HFFc6 (cell line): ENCODE data around the gene TXNDC16. TPM values are rescaled to one million over a fixed set of nuclear protein-coding genes. Genes with fewer than 3 reads are reported as not detected.

Experiments
- DNase-seq: peaks from one replicate; pipeline ENCODE4 v3.0.0-alpha.2; 2018
- H3K27ac Mint-ChIP-seq: 2 replicates; pipeline ENCODE4 v1.8.0; 2020; ENCODE audit warnings: mild to moderate bottlenecking, mixed read lengths
- H3K27me3 Mint-ChIP-seq: 2 replicates; pipeline ENCODE4 v1.8.0; 2021; ENCODE audit warnings: mild to moderate bottlenecking, moderate library complexity, mixed read lengths; ENCODE audit not compliant: insufficient read depth
- H3K36me3 Mint-ChIP-seq: 2 replicates; pipeline ENCODE4 v1.8.0; 2021; ENCODE audit warnings: low read depth, mixed read lengths
- H3K4me1 Mint-ChIP-seq: 2 replicates; pipeline ENCODE4 v1.8.0; 2020; ENCODE audit warnings: low read depth, mixed read lengths
- H3K4me3 Mint-ChIP-seq: 2 replicates; pipeline ENCODE4 v1.8.0; 2020; ENCODE audit warnings: mild to moderate bottlenecking, moderate library complexity, mixed read lengths
- H3K9me3 Mint-ChIP-seq: 2 replicates; pipeline ENCODE4 v1.8.0; 2020; ENCODE audit warnings: mild to moderate bottlenecking, mixed read lengths
- total RNA-seq, 6 experiments: library from RNA; stranded (reverse); fragmentation: NEBNext Ultra II Directional; extraction: Animal tissue kit (Norgen Biotek cat#: 25700); gene quantifications; 2 replicates in 1 of 6; 3 replicates in 5 of 6; pipeline ENCODE4 v1.2.3, GENCODE V29; 2021
- TF ChIP-seq, protein P1 (sequence below): fragments of 200-600 bp; sonication (generic); IDR thresholded peaks from 2 replicates; pipeline ENCODE4 v1.5.0; 2021; ENCODE audit warnings: antibody characterized with exemption, mild to moderate bottlenecking

Gene TXNDC16
- total RNA-seq, 6 experiments from 2014 or later: 1.5 to 2.2 (median 1.8) TPM

- no peaks in the 10 kb centered on the region for H3K36me3 Mint-ChIP-seq
- no peaks in the 10 kb centered on the region for H3K9me3 Mint-ChIP-seq
- no peaks in the 10 kb centered on the region for H3K27me3 Mint-ChIP-seq
- no peak for DNase-seq
- TF ChIP-seq, protein P1, sequence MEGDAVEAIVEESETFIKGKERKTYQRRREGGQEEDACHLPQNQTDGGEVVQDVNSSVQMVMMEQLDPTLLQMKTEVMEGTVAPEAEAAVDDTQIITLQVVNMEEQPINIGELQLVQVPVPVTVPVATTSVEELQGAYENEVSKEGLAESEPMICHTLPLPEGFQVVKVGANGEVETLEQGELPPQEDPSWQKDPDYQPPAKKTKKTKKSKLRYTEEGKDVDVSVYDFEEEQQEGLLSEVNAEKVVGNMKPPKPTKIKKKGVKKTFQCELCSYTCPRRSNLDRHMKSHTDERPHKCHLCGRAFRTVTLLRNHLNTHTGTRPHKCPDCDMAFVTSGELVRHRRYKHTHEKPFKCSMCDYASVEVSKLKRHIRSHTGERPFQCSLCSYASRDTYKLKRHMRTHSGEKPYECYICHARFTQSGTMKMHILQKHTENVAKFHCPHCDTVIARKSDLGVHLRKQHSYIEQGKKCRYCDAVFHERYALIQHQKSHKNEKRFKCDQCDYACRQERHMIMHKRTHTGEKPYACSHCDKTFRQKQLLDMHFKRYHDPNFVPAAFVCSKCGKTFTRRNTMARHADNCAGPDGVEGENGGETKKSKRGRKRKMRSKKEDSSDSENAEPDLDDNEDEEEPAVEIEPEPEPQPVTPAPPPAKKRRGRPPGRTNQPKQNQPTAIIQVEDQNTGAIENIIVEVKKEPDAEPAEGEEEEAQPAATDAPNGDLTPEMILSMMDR: no peak
- H3K27ac Mint-ChIP-seq: no peak overlapping the region
- no peaks in the 10 kb centered on the region for H3K4me1 Mint-ChIP-seq
- H3K4me3 Mint-ChIP-seq: no peak overlapping the region
Measured at GRCh38 chr14:52538623-52539022, 13.7 kb downstream of the TXNDC16 start.

GRCh38 chr14:52536269-52536668 is 16.0 kb downstream of the TXNDC16 start:
- no peaks in the 10 kb centered on the region for H3K4me1 Mint-ChIP-seq
- TF ChIP-seq, protein P1: no peak
- no peak overlapping the region for H3K4me3 Mint-ChIP-seq
- no peak overlapping the region for H3K27ac Mint-ChIP-seq
- no peak for DNase-seq
- H3K27me3 Mint-ChIP-seq: no peaks in the 10 kb centered on the region
- H3K9me3 Mint-ChIP-seq: no peaks in the 10 kb centered on the region
- H3K36me3 Mint-ChIP-seq: no peaks in the 10 kb centered on the region

DNA sequence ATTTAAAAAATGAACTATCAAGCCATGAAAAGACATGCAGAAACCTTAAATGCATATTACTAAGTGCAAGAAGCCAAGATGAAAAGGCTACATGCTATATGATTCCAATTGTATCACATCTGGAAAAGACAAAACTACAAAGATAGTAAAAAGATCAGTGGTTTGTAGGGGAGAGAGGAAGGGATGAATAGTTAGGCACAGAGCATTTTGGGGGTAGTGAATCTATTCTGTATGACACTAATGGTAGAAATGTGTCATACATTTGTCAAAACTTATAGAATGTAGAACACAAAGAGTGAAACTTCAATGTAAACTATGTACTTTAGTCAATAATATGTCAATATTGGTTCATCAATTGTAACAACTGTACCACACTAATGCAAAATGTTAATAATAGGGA is 20.8 kb downstream of the TXNDC16 start:
- no peak for DNase-seq
- Mint-ChIP-seq H3K9me3 (no peaks in the 10 kb centered on the region), H3K27ac (no peak overlapping the region), H3K27me3 (no peaks in the 10 kb centered on the region), H3K4me1 (no peaks in the 10 kb centered on the region), H3K4me3 (no peak overlapping the region), H3K36me3 (no peaks in the 10 kb centered on the region)
- TF ChIP-seq, protein P1: no peak

DNA sequence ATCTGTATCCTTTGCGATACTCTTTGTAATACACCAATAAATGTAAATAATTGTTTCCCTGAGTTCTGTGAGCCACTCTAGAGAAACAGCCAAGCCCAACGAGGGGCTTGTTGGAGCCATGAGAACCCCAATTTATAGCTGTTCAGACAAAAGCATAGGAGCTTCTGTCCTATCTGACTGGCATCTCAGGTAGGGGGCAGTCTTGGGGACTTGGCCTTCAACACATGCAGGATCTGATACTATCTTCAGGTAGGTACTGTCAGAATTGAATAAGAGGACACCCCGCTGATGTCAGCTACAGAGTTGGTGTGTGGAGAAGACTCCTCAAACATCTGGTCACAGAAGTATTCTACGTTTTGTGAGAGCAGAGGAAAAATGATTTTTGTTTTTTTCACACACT is 25.3 kb downstream of the TXNDC16 start:
- Mint-ChIP-seq H3K27me3 (no peaks in the 10 kb centered on the region), H3K36me3 (no peaks in the 10 kb centered on the region), H3K27ac (no peak overlapping the region), H3K4me1 (no peaks in the 10 kb centered on the region), H3K9me3 (no peaks in the 10 kb centered on the region), H3K4me3 (no peak overlapping the region)
- TF ChIP-seq, protein P1: no peak
- no peak for DNase-seq

DNA sequence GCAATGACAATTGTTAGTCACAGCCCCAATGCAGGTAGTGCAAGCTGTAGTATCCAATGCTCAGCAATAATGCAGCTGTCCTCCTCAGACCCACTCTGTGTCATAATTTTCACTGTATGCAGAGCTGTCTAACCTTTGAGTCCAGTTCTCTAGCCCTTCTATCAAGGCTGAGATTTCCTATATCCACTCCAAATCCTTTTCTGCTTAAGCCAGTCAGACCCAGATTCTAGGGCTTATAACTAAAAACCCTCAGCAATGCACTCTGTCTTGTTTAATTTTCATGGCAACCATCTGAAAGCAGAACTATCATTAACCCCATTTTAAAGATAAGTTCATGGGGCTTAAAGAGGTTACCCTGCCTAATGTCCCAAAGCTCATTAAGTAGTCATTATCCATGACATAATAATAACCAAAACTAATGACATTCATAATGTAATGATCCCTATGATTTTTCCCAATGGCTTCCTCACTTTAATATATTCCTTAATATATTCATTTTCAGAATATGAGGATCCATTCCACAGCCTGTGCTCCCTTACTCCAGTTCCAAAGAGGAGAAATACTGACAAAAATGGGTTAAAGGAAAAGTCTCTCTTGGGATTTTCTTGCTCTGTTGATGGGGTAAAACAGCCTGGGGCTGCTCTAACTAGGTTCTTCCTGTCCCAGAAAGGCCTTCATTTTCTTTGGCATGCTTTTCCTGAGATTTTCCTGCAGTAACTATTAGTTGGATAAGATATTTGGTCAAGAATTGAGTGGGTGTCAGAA is 29.5 kb downstream of the TXNDC16 start:
- Mint-ChIP-seq H3K4me1 (no peaks in the 10 kb centered on the region), H3K27me3 (no peaks in the 10 kb centered on the region), H3K36me3 (no peaks in the 10 kb centered on the region), H3K9me3 (no peaks in the 10 kb centered on the region), H3K4me3 (no peak overlapping the region), H3K27ac (no peak overlapping the region)
- DNase-seq: no peak
- TF ChIP-seq, protein P1: no peak
